ENCODE measurements around the gene NAAA. TPM values are rescaled to one million over a fixed set of nuclear protein-coding genes. Genes with fewer than 3 reads are reported as not detected.
"Not testable (repeated sequence)": the region's sequence is repeated elsewhere in the genome, so short reads cannot be mapped to it uniquely, and the experiment has no call there.

NAAA gene
- total RNA-seq, 1 experiment from 2014 or later, result 70.4 TPM

- Histone ChIP-seq H3K4me1 (replicated peaks) (peaks cover 6% of the 10 kb centered on the region; the same call in 1 of the 2 replicates), H3K27ac (peak overlapping the region; percentile 28; the same call in 1 of the 2 replicates), H3K27me3 (replicated peaks) (no peaks in the 10 kb centered on the region), H3K36me3 (peaks cover 9% of the 10 kb centered on the region; the same call in 1 of the 2 replicates), H3K9me3 (replicated peaks) (no peaks in the 10 kb centered on the region), H3K4me3 (peak overlapping the region; percentile 56)
- DNase-seq (ENCODE audit: low read depth in 1 of 2, low spot score in 2 of 2), result peak; percentile 63 to 76
Observed at GRCh38 chr4:75939890-75940691, 722 bp downstream of the NAAA start.

- DNase-seq (ENCODE audit: low read depth in 1 of 2, low spot score in 2 of 2), result no peak
- Histone ChIP-seq H3K36me3 (peaks cover 3% of the 10 kb centered on the region; the same call in 1 of the 2 replicates), H3K27ac (no peak overlapping the region), H3K9me3 (replicated peaks) (no peaks in the 10 kb centered on the region), H3K27me3 (replicated peaks) (no peaks in the 10 kb centered on the region), H3K4me1 (replicated peaks) (peaks cover 10% of the 10 kb centered on the region), H3K4me3 (no peak overlapping the region)
Observed at GRCh38 chr4:75935628-75936027, 5.2 kb downstream of the NAAA start.

GRCh38 chr4:75930152-75930551 is 10.7 kb downstream of the NAAA start:
- H3K9me3 ChIP-seq (replicated peaks), result no peaks in the 10 kb centered on the region
- H3K27ac ChIP-seq, result no peak overlapping the region
- H3K36me3 ChIP-seq, result no peaks in the 10 kb centered on the region
- no peaks in the 10 kb centered on the region for H3K27me3 ChIP-seq (replicated peaks)
- peaks cover 4% of the 10 kb centered on the region for H3K4me1 ChIP-seq (replicated peaks)
- no peak for DNase-seq (ENCODE audit: low read depth in 1 of 2, low spot score in 2 of 2)
- H3K4me3 ChIP-seq, result no peak overlapping the region

GRCh38 chr4:75924916-75925315 is 15.9 kb downstream of the NAAA start:
- H3K9me3 ChIP-seq (replicated peaks); H3K27me3 ChIP-seq (replicated peaks); H3K27ac ChIP-seq; H3K4me3 ChIP-seq; H3K36me3 ChIP-seq; H3K4me1 ChIP-seq (replicated peaks); DNase-seq (ENCODE audit: low read depth in 1 of 2, low spot score in 2 of 2): not testable (repeated sequence)

- Histone ChIP-seq H3K36me3 (no peaks in the 10 kb centered on the region), H3K9me3 (replicated peaks) (no peaks in the 10 kb centered on the region), H3K27me3 (replicated peaks) (no peaks in the 10 kb centered on the region), H3K27ac (no peak overlapping the region), H3K4me1 (replicated peaks) (no peaks in the 10 kb centered on the region), H3K4me3 (no peak overlapping the region)
- DNase-seq (ENCODE audit: low read depth in 1 of 2, low spot score in 2 of 2), result no peak
Observed at GRCh38 chr4:75924309-75924827, 16.4 kb downstream of the NAAA start.

GRCh38 chr4:75922588-75922987 is 18.2 kb downstream of the NAAA start:
- Histone ChIP-seq H3K9me3 (replicated peaks) (no peaks in the 10 kb centered on the region), H3K4me1 (replicated peaks) (no peaks in the 10 kb centered on the region), H3K27me3 (replicated peaks) (no peaks in the 10 kb centered on the region), H3K4me3 (no peak overlapping the region), H3K27ac (no peak overlapping the region), H3K36me3 (no peaks in the 10 kb centered on the region)
- DNase-seq (ENCODE audit: low read depth in 1 of 2, low spot score in 2 of 2), result no peak

GRCh38 chr4:75921910-75922309 is 18.9 kb downstream of the NAAA start:
- no peaks in the 10 kb centered on the region for H3K27me3 ChIP-seq (replicated peaks)
- no peak overlapping the region for H3K4me3 ChIP-seq
- H3K36me3 ChIP-seq, result no peaks in the 10 kb centered on the region
- H3K9me3 ChIP-seq (replicated peaks), result no peaks in the 10 kb centered on the region
- no peak for DNase-seq (ENCODE audit: low read depth in 1 of 2, low spot score in 2 of 2)
- H3K4me1 ChIP-seq (replicated peaks), result no peaks in the 10 kb centered on the region
- no peak overlapping the region for H3K27ac ChIP-seq

- H3K36me3 ChIP-seq, result no peaks in the 10 kb centered on the region
- H3K9me3 ChIP-seq (replicated peaks), result no peaks in the 10 kb centered on the region
- H3K4me3 ChIP-seq, result no peak overlapping the region
- H3K27ac ChIP-seq, result no peak overlapping the region
- DNase-seq (ENCODE audit: low read depth in 1 of 2, low spot score in 2 of 2), result no peak
- no peaks in the 10 kb centered on the region for H3K27me3 ChIP-seq (replicated peaks)
- peaks cover 8% of the 10 kb centered on the region for H3K4me1 ChIP-seq (replicated peaks)
Observed at GRCh38 chr4:75920327-75920726, 20.5 kb downstream of the NAAA start.

- H3K4me1 ChIP-seq (replicated peaks), result peaks cover 8% of the 10 kb centered on the region
- no peak overlapping the region for H3K27ac ChIP-seq
- DNase-seq (ENCODE audit: low read depth in 1 of 2, low spot score in 2 of 2), result no peak
- no peaks in the 10 kb centered on the region for H3K9me3 ChIP-seq (replicated peaks)
- no peaks in the 10 kb centered on the region for H3K27me3 ChIP-seq (replicated peaks)
- H3K36me3 ChIP-seq, result no peaks in the 10 kb centered on the region
- H3K4me3 ChIP-seq, result no peak overlapping the region
Observed at GRCh38 chr4:75919920-75920319, 20.9 kb downstream of the NAAA start.

GRCh38 chr4:75916091-75916661 is 24.6 kb downstream of the NAAA start:
- peak in 1 of 2 experiments; percentile 64 for DNase-seq (ENCODE audit: low read depth in 1 of 2, low spot score in 2 of 2)
- peaks cover 8% of the 10 kb centered on the region for H3K4me1 ChIP-seq (replicated peaks)
- H3K4me3 ChIP-seq, result no peak overlapping the region
- no peak overlapping the region for H3K27ac ChIP-seq
- no peaks in the 10 kb centered on the region for H3K36me3 ChIP-seq
- no peaks in the 10 kb centered on the region for H3K27me3 ChIP-seq (replicated peaks)
- no peaks in the 10 kb centered on the region for H3K9me3 ChIP-seq (replicated peaks)

GRCh38 chr4:75912968-75913367 is 27.8 kb downstream of the NAAA start:
- no peaks in the 10 kb centered on the region for H3K27me3 ChIP-seq (replicated peaks)
- no peak overlapping the region for H3K4me3 ChIP-seq
- H3K36me3 ChIP-seq, result no peaks in the 10 kb centered on the region
- no peaks in the 10 kb centered on the region for H3K9me3 ChIP-seq (replicated peaks)
- no peak overlapping the region for H3K27ac ChIP-seq
- H3K4me1 ChIP-seq (replicated peaks), result peaks cover 8% of the 10 kb centered on the region
- DNase-seq (ENCODE audit: low read depth in 1 of 2, low spot score in 2 of 2), result no peak

- not testable (repeated sequence) for H3K4me3 ChIP-seq; DNase-seq (ENCODE audit: low read depth in 1 of 2, low spot score in 2 of 2); H3K4me1 ChIP-seq (replicated peaks)
Observed at GRCh38 chr4:75910831-75911230, 30.0 kb downstream of the NAAA start.

GRCh38 chr4:75909405-75909804 is 31.4 kb downstream of the NAAA start:
- no peaks in the 10 kb centered on the region for H3K9me3 ChIP-seq (replicated peaks)
- no peaks in the 10 kb centered on the region for H3K27me3 ChIP-seq (replicated peaks)
- no peak for DNase-seq (ENCODE audit: low read depth in 1 of 2, low spot score in 2 of 2)
- H3K4me3 ChIP-seq, result no peak overlapping the region
- H3K4me1 ChIP-seq (replicated peaks), result no peaks in the 10 kb centered on the region
- H3K27ac ChIP-seq, result no peak overlapping the region
- no peaks in the 10 kb centered on the region for H3K36me3 ChIP-seq

More at GRCh38 chr4:75910831-75911230, 30.0 kb downstream of the NAAA start:
- H3K27me3 ChIP-seq (replicated peaks); H3K9me3 ChIP-seq (replicated peaks); H3K36me3 ChIP-seq; H3K27ac ChIP-seq: not testable (repeated sequence)

- Histone ChIP-seq H3K4me3 (no peak overlapping the region), H3K9me3 (replicated peaks) (no peaks in the 10 kb centered on the region), H3K27me3 (replicated peaks) (no peaks in the 10 kb centered on the region), H3K4me1 (replicated peaks) (no peaks in the 10 kb centered on the region), H3K36me3 (no peaks in the 10 kb centered on the region), H3K27ac (no peak overlapping the region)
- DNase-seq (ENCODE audit: low read depth in 1 of 2, low spot score in 2 of 2), result no peak
Observed at GRCh38 chr4:75908555-75908954, 32.3 kb downstream of the NAAA start.

Measured in SJSA1 (cell line).